Vagina (tissue), 2 donors: ENCODE data around the gene PIK3R3. TPM values are rescaled to one million over a fixed set of nuclear protein-coding genes. Genes with fewer than 3 reads are reported as not detected.

Experiments
- DNase-seq, 2 donors: peaks; one replicate each; pipeline ENCODE4 v3.0.0-alpha.2; 2017; ENCODE audit errors: extremely low spot score in 2 of 2
- H3K27ac ChIP-seq: fragments of 200-600 bp; sonication (generic); one replicate; pipeline ENCODE4 v1.5.1; 2019
- H3K27me3 ChIP-seq: fragments of 200-600 bp; sonication (generic); one replicate; pipeline ENCODE4 v1.5.1; 2019
- H3K36me3 ChIP-seq, 2 donors: fragments of 200-600 bp; sonication (generic); one replicate each; pipeline ENCODE4 v1.5.1; 2017 to 2019
- H3K4me1 ChIP-seq: fragments of 200-600 bp; sonication (generic); one replicate; pipeline ENCODE4 v1.5.1; 2019
- H3K4me3 ChIP-seq, 2 donors: fragments of 200-600 bp; sonication (generic); 1 replicate in 1 of 2; 2 replicates in 1 of 2; pipeline ENCODE4 v1.5.1; 2016 to 2019
- H3K9me3 ChIP-seq: fragments of 200-600 bp; sonication (generic); one replicate; pipeline ENCODE4 v1.5.1; 2019
- CTCF ChIP-seq, 3 experiments: fragments of 450-650 bp in 2 of 3; fragments of 200-600 bp in 1 of 3; sonication (generic) in 1 of 3; IDR thresholded peaks; one replicate each; pipeline ENCODE4 v1.5.1; 2017 to 2019; ENCODE audit warnings: antibody characterized with exemption in 3 of 3, mild to moderate bottlenecking in 2 of 3, moderate library complexity in 2 of 3
- POLR2A ChIP-seq, 2 donors: fragments of 450-650 bp; IDR thresholded peaks; one replicate each; pipeline ENCODE4 v1.6.1; 2017; ENCODE audit warnings: antibody characterized with exemption in 2 of 2, mild to moderate bottlenecking in 2 of 2, moderate library complexity in 2 of 2
- POLR2AphosphoS5 ChIP-seq, 2 donors: sonication (generic); formaldehyde crosslinking; IDR thresholded peaks; one replicate each; pipeline ENCODE4 v1.9.0; 2017; ENCODE audit warnings: antibody characterized with exemption in 2 of 2, mild to moderate bottlenecking in 2 of 2, low read depth in 1 of 2; ENCODE audit not compliant: insufficient read depth in 1 of 2
- intact Hi-C: fragments of 100-400 bp; cut with DNase I; formaldehyde crosslinking; loops from one replicate; pipeline ENCODE4 v1.15.1; 2023
- total RNA-seq: library from RNA; depleted of rRNA; stranded (reverse); fragments of >200 nt; gene quantifications from one replicate; pipeline ENCODE4 v1.2.3, GENCODE V29; 2016

The PIK3R3 gene
- total RNA-seq, 1 donor from 2014 or later = 27.0 TPM

DNA sequence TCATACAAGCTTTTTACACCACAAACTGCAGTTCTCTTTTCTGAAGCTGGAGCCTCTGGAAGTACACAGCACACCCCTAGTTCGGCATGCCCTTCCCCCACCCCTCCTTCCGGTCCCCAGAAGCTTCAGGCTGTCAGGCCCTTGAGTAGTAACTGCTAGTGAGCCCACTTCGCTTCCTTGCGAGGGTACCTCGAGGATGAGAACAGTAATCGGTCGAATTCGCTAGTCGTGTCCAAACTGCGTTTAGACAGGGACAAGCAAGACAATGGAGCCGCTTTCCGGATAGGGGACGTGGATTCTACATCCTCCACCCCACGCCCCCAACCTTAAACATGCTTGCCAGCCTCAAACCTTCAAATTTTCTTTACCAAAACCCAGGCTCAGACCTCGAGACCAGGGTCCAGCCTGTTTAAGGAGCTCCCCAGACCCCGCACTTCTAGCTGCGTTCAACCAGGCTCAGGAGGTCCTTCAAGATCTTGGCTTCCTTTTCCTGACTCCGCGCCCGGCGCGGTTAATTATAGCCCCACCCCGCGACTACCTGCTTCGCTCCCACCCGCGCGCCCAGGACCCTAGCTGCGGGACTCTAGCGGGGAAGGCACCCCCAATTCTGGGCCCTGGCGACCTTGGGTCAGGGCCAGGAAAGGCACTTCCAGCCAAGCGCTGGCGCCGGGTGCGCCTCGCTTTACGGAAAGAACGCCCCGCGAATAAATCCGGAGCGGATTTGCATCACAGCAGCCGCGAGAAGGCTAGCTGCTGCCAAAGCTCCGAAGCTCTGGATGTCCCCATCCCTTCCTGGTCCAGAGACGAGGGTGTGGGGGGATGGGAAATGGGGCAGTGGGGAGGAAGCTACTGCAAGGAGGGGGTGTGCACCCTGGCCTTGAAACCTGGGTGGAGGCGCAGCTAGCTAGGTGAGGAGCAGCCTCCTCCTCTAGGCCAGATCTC, 34.4 kb upstream of the PIK3R3 start:
- no peak for TF ChIP-seq CTCF (IDR thresholded peaks at IDR 0.05)
- peak; percentile 52 to 67 for TF ChIP-seq POLR2AphosphoS5 (IDR thresholded peaks at IDR 0.05; ENCODE audit: insufficient read depth in 1 of 2, low read depth in 1 of 2)
- no peak for DNase-seq
- intact Hi-C loops = no loop called here
- no peaks in the 10 kb centered on the region for H3K9me3 ChIP-seq
- H3K27me3 ChIP-seq = no peaks in the 10 kb centered on the region
- peaks cover 23% of the 10 kb centered on the region for H3K4me1 ChIP-seq
- peak overlapping the region; percentile 64 for H3K27ac ChIP-seq
- no peaks in the 10 kb centered on the region for H3K36me3 ChIP-seq
- peak overlapping the region; percentile 45 for H3K4me3 ChIP-seq

GRCh38 chr1:46160212-46160611, 27.8 kb upstream of the PIK3R3 start:
- Histone ChIP-seq H3K36me3 (no peaks in the 10 kb centered on the region), H3K9me3 (no peaks in the 10 kb centered on the region), H3K27me3 (no peaks in the 10 kb centered on the region), H3K4me3 (no peak overlapping the region), H3K4me1 (no peaks in the 10 kb centered on the region), H3K27ac (no peak overlapping the region)
- DNase-seq = no peak
- no peak for TF ChIP-seq CTCF (IDR thresholded peaks at IDR 0.05)
- no peak for TF ChIP-seq POLR2AphosphoS5 (IDR thresholded peaks at IDR 0.05; ENCODE audit: insufficient read depth in 1 of 2, low read depth in 1 of 2)
- TF ChIP-seq POLR2A (IDR thresholded peaks at IDR 0.05) = no peak
- intact Hi-C loops = no loop called here

GRCh38 chr1:46159516-46159915, 27.1 kb upstream of the PIK3R3 start:
- Histone ChIP-seq H3K9me3 (no peaks in the 10 kb centered on the region), H3K27ac (no peak overlapping the region), H3K4me3 (no peak overlapping the region), H3K27me3 (no peaks in the 10 kb centered on the region), H3K4me1 (no peaks in the 10 kb centered on the region), H3K36me3 (no peaks in the 10 kb centered on the region)
- intact Hi-C loops = no loop called here
- TF ChIP-seq CTCF (IDR thresholded peaks at IDR 0.05) = no peak
- TF ChIP-seq POLR2A (IDR thresholded peaks at IDR 0.05) = no peak
- TF ChIP-seq POLR2AphosphoS5 (IDR thresholded peaks at IDR 0.05; ENCODE audit: insufficient read depth in 1 of 2, low read depth in 1 of 2) = no peak
- no peak for DNase-seq

DNA sequence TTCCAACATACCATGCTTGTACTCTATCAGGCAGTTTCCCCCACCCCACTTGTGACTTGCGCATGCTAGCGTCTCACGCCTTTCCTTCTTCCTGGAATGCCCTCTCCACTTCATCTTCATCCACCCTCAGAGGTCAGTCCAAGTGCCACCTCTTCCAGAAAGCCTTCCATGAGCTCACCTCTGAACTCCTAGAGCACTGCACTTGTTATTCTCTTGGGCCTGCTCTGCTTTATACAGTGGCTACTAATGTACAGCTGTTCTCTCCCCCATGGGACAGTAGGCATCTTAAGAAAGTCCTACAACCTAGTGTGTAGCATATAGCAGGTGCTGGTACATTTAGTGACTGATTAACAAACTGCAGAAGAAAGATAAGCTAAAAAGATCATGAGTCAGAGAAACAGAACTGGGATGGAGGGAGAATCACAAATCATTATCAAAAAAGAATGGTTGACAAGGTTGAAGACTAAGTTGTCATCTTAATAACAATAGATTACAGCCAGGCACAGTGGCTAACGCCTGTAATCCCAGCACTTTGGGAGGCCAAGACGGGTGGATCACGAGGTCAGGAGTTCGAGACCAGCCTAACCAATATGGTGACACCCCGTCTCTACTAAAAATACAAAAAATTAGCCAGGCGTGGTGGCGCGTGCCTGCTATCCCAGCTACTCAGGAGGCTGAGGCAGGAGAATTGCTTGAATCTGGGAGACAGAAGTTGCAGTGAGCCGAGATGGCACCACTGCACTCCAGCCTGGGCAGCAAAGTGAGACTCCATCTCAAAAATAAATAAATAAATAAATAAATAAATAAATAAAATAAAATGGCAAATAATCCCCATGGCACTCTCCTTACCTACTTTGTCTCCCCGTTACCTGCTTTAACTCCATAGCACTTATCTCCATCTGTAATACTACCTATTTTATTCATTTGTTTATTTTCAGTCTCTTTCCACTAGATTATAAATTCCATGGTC, 26.2 kb upstream of the PIK3R3 start:
- no peak for DNase-seq
- no peaks in the 10 kb centered on the region for H3K9me3 ChIP-seq
- H3K36me3 ChIP-seq = no peaks in the 10 kb centered on the region
- H3K4me1 ChIP-seq = no peaks in the 10 kb centered on the region
- no peak overlapping the region for H3K27ac ChIP-seq
- intact Hi-C loops = no loop called here
- no peak overlapping the region for H3K4me3 ChIP-seq
- no peaks in the 10 kb centered on the region for H3K27me3 ChIP-seq
- TF ChIP-seq CTCF (IDR thresholded peaks at IDR 0.05) = no peak
- TF ChIP-seq POLR2AphosphoS5 (IDR thresholded peaks at IDR 0.05; ENCODE audit: insufficient read depth in 1 of 2, low read depth in 1 of 2) = no peak
- no peak for TF ChIP-seq POLR2A (IDR thresholded peaks at IDR 0.05)
